ENCODE measurements around the gene DEFB114. TPM values are rescaled to one million over a fixed set of nuclear protein-coding genes. Genes with fewer than 3 reads are reported as not detected.

DEFB114 gene
- total RNA-seq, 4 donors from 2014 or later: not detected

DNA sequence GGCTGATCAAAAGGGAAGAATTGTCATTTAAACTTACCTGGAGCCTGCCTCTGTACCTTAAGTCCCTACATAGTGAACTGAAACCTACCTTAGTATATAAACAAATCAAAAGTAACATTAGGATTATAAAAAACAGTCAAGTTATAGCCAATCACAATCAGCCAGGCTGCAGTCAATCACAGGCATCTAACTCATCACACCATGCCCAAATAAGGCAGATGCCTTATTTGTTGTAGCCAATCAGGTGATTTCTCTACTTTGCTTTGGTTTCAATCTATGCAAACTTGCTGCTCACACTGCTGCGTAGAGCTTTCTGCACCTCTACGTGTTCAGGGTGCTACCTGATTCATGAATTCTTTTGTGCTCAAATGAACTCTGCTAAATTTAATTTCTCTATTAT, 23.8 kb upstream of the DEFB114 start:
- no peak for ATAC-seq
- DNase-seq: no peak
- no peaks in the 10 kb centered on the region for H3K36me3 ChIP-seq
- in situ Hi-C loops (cut with MboI; ENCODE audit: low sequenced_read_pairs in 4 of 4) (no loop called here), intact Hi-C loops (cut with DNase I; ENCODE audit: low total_unique reads) (no loop called here)
- H3K4me3 ChIP-seq: no peak overlapping the region
- H3K27ac ChIP-seq: no peak overlapping the region
- no peaks in the 10 kb centered on the region for H3K27me3 ChIP-seq
- TF ChIP-seq POLR2A (IDR thresholded peaks at IDR 0.05): no peak
- TF ChIP-seq, protein P1, sequence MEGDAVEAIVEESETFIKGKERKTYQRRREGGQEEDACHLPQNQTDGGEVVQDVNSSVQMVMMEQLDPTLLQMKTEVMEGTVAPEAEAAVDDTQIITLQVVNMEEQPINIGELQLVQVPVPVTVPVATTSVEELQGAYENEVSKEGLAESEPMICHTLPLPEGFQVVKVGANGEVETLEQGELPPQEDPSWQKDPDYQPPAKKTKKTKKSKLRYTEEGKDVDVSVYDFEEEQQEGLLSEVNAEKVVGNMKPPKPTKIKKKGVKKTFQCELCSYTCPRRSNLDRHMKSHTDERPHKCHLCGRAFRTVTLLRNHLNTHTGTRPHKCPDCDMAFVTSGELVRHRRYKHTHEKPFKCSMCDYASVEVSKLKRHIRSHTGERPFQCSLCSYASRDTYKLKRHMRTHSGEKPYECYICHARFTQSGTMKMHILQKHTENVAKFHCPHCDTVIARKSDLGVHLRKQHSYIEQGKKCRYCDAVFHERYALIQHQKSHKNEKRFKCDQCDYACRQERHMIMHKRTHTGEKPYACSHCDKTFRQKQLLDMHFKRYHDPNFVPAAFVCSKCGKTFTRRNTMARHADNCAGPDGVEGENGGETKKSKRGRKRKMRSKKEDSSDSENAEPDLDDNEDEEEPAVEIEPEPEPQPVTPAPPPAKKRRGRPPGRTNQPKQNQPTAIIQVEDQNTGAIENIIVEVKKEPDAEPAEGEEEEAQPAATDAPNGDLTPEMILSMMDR (IDR thresholded peaks at IDR 0.05 in 4 of 5, conservative IDR thresholded peaks at IDR 0.05 in 1 of 5): no peak
- no peaks in the 10 kb centered on the region for H3K4me1 ChIP-seq
- no peaks in the 10 kb centered on the region for H3K9me3 ChIP-seq

DNA sequence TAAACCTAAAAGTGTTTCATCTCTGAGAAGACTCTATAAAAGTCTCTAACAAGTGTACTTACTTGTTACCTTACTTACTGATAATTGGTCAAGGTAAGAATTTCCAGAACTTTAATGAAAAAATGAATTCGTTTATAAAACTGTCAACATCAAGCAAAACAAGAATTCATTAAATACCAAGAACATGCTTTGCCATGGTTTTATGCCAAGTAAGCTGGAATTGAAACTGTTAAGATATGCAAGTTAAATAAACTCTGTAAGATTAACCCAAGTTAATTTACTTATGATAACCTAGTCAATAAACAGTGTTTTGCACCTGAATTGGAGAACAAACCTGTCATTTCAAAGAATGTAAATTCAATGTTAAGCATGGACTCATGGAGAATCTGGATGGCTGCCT, 22.6 kb upstream of the DEFB114 start:
- H3K4me1 ChIP-seq: no peaks in the 10 kb centered on the region
- no peaks in the 10 kb centered on the region for H3K27me3 ChIP-seq
- H3K36me3 ChIP-seq: no peaks in the 10 kb centered on the region
- intact Hi-C loops (cut with DNase I; ENCODE audit: low total_unique reads): no loop called here
- no peak for DNase-seq
- H3K4me3 ChIP-seq: no peak overlapping the region
- no peak for ATAC-seq
- TF ChIP-seq POLR2A (IDR thresholded peaks at IDR 0.05): no peak
- TF ChIP-seq, protein P1 (IDR thresholded peaks at IDR 0.05 in 4 of 5, conservative IDR thresholded peaks at IDR 0.05 in 1 of 5): no peak
- H3K9me3 ChIP-seq: no peaks in the 10 kb centered on the region
- in situ Hi-C loops (cut with MboI; ENCODE audit: low sequenced_read_pairs in 4 of 4): no loop called here
- H3K27ac ChIP-seq: no peak overlapping the region

DNA sequence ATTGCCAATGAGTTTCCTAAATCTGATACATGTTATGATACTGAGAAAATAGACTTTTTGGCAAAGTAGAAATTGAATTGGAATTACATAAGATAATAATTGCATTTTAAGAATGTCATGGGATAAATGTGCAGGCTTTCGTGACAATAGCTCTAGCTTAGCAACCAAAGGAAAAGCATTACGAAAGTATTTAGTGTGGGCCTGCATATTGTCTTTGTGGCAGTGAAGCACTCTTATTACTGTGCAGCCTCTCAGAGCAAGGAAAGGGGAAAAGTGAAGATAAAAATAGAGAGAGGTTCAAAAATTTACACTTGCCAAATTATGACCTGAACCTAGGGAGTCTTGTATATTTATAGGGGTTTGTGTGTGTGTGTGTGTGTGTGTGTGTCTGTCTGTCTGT, 18.1 kb upstream of the DEFB114 start:
- ATAC-seq: no peak
- Histone ChIP-seq H3K4me1 (no peaks in the 10 kb centered on the region), H3K9me3 (no peaks in the 10 kb centered on the region), H3K36me3 (no peaks in the 10 kb centered on the region), H3K27ac (no peak overlapping the region), H3K27me3 (no peaks in the 10 kb centered on the region), H3K4me3 (no peak overlapping the region)
- TF ChIP-seq, protein P1 (IDR thresholded peaks at IDR 0.05 in 4 of 5, conservative IDR thresholded peaks at IDR 0.05 in 1 of 5): no peak
- TF ChIP-seq POLR2A (IDR thresholded peaks at IDR 0.05): no peak
- DNase-seq: no peak
- in situ Hi-C loops (cut with MboI; ENCODE audit: low sequenced_read_pairs in 4 of 4): no loop called here
- intact Hi-C loops (cut with DNase I; ENCODE audit: low total_unique reads): no loop called here

DNA sequence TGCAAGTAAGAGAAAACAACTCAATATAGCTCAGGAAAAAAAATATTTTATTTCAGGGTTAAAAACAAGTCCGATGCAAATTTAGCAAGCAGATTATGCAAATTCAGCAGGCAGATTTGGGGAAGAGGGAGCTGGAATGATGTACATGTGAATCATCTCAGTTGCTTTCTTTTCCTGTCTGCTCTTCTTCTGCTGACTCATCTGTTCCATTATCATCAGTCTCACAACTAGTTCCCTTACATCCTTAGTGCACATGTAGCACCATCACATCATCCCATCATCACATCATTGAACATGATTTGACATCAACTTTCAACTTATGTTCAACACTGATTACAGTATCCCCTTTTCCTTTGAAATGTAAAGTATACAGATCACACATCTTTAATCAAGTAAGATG, 16.9 kb upstream of the DEFB114 start:
- Histone ChIP-seq H3K27me3 (no peaks in the 10 kb centered on the region), H3K27ac (no peak overlapping the region), H3K4me1 (no peaks in the 10 kb centered on the region), H3K4me3 (no peak overlapping the region), H3K9me3 (no peaks in the 10 kb centered on the region), H3K36me3 (no peaks in the 10 kb centered on the region)
- in situ Hi-C loops (cut with MboI; ENCODE audit: low sequenced_read_pairs in 4 of 4) (no loop called here), intact Hi-C loops (cut with DNase I; ENCODE audit: low total_unique reads) (no loop called here)
- ATAC-seq: no peak
- DNase-seq: no peak
- TF ChIP-seq, protein P1 (IDR thresholded peaks at IDR 0.05 in 4 of 5, conservative IDR thresholded peaks at IDR 0.05 in 1 of 5): no peak
- no peak for TF ChIP-seq POLR2A (IDR thresholded peaks at IDR 0.05)

DNA sequence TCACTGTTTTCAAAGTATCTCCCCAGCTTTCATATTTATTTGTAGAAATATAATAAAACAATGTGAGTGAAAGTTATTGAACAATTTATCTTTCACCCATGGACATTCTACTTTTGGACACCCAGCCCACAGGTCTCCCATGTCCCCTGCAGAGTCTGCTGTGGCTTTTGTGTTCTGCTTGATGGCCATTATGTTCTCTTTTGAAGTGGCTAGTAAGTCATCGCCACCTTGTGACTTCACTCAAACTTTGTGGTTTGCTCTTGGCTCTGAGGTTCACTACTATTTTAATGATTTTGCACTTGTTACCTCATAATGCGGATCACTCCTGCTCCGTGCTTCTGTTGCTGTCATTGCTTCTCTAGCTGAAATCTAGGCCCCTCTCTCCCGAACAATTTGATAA, 15.6 kb upstream of the DEFB114 start:
- in situ Hi-C loops (cut with MboI; ENCODE audit: low sequenced_read_pairs in 4 of 4): no loop called here

More for the DNA sequence above, 15.6 kb upstream of the DEFB114 start:
- Histone ChIP-seq H3K4me1 (no peaks in the 10 kb centered on the region), H3K4me3 (no peak overlapping the region), H3K36me3 (no peaks in the 10 kb centered on the region), H3K27ac (no peak overlapping the region), H3K27me3 (no peaks in the 10 kb centered on the region), H3K9me3 (no peaks in the 10 kb centered on the region)
- DNase-seq (no peak), ATAC-seq (no peak)
- intact Hi-C loops (cut with DNase I; ENCODE audit: low total_unique reads): no loop called here
- no peak for TF ChIP-seq POLR2A (IDR thresholded peaks at IDR 0.05)
- TF ChIP-seq, protein P1 (IDR thresholded peaks at IDR 0.05 in 4 of 5, conservative IDR thresholded peaks at IDR 0.05 in 1 of 5): no peak

Data from gastrocnemius medialis (tissue), 4 donors.